Measurements from ENCODE around the gene TPM4.

TPM4 gene

DNA sequence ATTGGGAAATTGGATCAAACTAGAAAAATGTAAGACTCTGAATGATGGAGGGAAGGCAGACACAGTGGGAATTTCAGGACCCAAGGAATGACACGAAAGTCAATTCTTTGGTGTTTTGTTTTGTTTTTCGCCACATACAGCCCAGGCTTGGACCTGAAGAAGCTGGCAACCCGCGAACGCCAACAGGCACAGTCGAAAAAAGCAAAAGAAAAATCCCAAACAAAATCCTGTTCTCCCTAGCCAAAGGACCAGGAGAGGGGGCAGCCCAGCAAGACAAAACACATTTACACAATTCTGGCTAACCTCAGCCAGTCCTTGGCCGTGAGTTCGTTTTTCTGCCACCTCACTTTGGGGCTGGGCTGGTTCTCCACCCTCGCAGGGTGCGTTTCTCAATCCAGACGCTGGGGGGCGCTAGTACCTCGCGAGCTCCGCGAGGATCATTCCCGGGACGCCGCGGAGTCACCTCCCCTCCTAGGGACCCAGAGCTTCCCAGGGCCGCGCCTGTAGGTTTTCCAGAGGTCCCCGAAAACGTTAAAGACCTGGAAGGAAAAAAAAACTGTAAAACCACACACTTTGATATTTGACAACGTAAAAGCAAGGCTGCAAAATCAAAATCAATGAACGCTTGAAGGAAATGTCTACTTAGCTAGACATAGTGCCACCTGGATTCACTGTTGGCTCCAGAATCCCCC, 34.9 kb upstream of the TPM4 start:
- DNase-seq (ENCODE audit: low read depth, low spot score) = no peak

DNA sequence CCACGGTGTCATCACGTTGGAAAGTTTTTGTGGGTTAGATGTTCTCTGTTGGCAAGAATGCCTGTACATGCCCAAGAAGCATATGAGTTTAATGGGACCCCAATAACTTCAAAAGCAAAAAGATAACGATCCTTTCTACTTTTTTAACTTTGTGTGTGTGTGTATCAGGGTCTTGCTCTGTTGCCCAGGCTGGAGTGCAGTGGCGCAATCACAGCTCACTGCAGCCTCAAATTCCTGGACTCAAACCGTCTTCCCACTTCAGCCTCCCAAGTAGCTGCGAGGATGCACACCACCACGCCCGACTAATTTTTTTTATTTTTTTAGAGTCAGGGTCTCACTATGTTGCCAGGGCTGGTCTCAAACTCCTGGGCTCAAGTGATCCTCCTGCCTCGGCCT, 34.3 kb upstream of the TPM4 start:
- DNase-seq (ENCODE audit: low read depth, low spot score) = no peak

DNA sequence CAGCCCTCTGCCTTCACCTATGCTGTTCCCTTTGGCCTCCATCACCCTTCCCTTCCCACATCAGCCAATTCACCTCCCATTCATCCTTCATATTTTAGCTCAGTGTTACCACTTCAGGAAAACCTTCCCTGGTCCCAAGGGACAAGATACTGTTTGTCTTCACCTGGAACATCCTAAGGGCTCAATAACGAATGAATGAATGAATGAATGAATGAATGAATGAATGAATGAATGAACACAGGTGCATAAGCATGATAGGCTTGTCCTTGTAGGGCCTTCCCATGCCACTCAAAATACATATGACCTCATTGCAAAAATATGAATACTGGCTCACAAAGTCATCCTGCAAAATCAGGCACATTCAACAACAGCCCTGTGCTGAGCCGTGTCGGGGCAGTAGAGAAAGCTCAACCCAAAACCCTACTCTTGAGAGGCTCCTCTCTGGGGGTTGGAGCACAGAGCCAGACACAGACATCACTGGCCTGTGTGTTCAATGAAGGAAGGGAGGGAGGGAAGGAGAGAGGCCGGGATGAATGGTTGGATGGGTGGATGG, 33.7 kb upstream of the TPM4 start:
- no peak for DNase-seq (ENCODE audit: low read depth, low spot score)

DNA sequence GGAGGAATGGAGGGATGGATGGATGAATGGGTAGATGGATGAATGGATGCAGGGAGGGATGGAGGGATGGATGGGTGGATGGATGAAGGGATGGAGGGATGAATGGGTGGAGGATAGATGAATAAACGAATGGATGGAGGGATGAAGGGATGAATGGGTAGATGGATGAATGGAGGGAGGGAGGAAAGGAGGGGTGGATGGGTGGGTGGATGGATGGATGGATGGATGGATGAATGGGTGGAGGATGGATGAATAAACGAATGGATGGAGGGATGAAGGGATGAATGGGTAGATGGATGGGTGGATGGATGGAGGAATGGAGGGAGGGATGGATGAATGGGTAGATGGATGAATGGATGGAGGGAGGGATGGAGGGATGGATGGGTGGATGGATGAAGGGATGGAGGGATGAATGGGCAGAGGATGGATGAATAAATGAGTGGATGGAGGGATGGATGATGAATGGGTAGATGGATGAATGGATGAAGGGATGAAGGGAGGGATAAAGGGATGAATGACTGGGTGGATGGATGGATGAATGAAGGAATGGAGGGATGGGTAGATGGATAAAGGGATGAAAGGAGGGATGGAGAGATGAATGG, 33.0 kb upstream of the TPM4 start:
- DNase-seq (ENCODE audit: low read depth, low spot score) = no peak

DNA sequence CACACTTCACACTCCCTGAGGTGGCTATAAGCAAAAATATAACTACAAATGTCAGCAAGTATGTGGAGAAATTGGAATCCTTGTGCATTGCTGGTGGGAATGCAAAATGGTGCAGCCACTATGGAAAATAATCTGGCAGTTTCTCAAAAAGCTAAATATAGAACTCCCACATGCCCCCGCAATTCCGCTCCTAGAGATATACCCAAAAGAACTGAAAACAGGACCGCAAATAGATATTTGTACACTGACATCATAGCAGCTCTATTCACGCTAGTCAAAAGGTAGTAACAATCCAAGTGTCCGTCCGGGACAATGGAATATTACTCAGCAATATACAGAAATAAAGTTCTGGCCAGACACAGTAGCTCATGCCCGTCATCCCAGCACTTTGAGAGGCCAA, 31.5 kb upstream of the TPM4 start:
- no peak for DNase-seq (ENCODE audit: low read depth, low spot score)

DNA sequence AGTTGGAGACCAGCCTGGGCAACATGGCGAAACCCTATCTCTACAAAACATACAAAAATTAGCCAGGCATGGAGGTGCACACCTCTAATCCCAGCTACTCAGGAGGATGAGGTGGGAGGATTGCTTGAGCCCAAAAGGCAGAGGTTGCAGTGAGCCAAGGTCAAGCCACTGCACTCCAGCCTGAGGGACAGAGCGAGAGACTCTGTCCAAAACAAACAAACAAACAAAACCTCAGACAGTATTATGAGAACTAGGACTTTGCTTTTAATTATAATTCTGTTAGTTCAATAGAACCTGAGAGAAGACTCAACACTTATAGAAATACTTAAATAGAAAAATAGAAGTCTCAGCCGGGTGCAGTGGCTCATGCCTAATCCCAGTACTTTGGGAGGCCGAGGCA, 31.1 kb upstream of the TPM4 start:
- no peak for DNase-seq (ENCODE audit: low read depth, low spot score)

DNA sequence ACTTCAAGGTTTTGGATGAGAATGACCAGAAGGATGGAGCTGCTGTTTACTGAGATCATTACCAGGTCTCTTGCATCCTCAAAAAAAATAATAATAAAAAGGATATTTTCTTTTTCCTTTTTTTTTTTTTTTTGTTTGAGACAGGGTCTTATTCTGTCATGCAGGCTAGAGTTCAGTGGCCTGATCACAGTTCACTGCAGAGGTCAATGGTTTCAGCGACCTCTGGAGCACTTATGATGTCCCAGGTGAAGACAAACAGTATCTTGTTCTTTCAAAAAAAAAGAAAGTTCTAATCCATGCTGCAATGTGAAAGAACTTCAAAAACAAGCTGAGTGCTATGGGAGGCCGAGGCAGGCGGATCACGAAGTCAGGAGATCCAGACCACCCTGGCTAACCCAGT, 30.4 kb upstream of the TPM4 start:
- DNase-seq (ENCODE audit: low read depth, low spot score) = no peak

DNA sequence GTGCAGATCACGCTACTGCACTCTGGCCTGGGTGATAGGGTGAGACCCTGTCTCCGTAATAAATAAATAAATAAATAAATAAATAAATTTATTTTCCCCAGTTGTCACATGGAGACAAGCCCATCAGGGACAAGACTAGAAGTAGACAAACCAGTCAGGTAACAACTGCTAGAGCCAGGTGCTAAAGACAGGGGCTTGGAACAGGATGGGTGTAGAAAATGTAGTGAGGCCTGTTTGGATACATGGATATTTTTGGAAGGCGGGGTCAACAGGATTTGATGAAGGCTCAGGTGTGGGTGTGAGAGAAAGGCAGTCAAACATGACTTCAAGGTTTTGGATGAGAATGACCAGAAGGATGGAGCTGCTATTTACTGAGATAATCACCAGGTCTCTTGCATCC, 27.7 kb upstream of the TPM4 start:
- DNase-seq (ENCODE audit: low read depth, low spot score) = no peak

DNA sequence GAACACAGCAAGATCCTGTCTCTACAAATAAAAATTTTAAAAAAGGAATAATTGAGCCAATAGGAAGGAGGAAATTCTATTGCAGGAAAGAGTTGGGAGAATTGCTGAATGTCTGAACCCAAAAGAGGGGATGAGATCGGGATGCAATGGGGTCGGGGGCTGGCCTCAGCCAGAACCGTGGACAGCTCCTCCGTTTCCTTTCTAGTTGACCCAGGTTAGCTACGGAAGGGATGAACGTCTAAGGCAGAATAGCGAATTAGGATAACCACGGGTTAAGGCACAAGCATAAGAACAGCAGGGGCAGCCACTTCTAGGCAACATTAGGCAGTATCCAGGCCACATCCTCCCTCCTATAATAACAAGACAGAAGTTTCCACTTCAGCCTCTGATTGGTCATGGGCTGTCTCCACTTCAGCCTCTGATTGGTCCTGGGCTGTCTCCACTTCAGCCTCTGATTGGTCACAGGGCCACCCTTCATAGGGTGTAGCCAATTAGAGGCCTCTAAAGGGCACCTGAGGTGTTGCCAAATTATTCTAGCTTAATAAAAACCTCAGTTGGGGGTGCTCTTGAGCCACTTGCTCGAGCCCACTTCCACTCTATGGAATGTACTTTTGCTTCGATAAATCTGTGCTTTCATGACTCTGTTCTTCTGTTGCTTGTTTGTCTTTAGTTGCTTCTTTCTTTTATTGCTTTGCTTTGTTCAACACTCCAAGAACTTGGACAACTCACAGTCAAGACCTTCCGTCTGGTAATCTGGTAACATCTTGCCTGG, 24.9 kb upstream of the TPM4 start:
- no peak for DNase-seq (ENCODE audit: low read depth, low spot score)

DNA sequence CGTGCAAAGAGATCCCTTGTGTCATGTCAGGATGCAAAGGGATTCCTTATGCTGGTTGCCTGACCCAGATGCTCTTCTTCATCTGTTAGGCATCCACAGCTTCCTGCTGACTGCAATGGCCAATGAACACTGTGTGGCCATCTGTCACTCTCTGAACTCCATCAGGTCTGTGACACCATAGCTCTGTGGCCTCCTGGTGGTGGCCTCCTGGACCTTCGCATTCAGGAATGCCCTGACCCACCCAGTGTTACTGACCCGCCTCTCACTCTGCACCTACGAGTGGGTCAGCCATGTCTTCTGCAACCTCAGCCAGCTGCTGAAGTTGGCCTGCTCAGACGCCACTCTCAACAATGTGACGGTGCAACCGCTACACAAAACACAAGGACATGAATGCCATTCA, 23.9 kb upstream of the TPM4 start:
- no peak for DNase-seq (ENCODE audit: low read depth, low spot score)

DNA sequence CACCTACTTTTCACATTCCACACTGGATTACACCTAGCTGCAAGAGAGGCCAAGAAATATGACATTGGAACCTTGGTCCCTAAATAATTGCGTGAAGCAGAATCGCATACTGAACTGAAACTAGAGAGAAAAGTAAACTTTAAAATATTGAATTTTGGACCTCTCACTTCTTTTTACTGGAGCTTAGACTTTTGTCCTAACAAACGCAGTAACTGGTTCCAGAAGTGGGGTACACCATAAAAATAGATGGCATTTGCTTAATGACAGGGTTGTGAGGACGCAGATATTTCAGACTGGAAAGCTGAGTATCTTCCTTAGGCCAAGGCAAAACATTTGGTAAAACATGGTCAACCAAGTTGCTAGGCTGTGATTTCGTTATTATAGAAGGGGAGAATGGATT, 19.2 kb upstream of the TPM4 start:
- DNase-seq (ENCODE audit: low read depth, low spot score) = no peak

DNA sequence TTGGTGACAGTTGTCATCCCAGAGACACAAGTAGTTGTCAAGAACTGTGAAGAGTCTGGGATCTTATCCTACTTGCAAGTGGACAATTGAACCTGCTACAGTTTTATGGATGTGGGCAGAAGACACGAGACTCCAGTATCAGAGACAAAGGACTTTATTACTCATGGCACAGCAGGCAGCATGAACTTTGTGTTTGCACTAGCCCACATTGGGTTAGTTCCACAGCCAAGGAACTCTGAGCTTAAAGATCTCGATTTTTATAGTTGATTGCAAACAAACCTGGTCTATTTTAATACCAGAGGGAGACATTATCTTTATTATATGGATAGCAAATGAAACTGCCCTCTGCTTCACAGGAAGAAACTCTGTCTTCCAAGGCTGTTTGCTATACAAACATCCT, 16.0 kb upstream of the TPM4 start:
- no peak for DNase-seq (ENCODE audit: low read depth, low spot score)

DNA sequence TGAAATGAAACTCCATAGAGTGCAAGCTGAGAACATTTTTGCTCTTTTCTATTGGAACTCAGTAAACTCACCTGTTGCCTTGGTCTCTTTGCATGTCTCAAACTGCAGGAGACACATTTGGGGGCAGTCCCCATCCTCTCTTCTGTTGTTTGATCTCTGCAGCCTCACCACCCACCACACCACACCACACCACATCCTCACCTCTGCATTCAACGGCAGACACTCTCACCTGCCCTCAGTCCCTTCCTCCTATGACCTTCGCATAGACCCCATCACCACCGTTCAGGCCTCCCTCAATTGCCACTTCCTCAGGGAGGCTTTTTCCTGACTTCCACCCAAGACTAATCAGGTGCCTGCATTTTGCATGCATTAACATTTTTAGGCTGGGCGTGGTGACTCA, 14.4 kb upstream of the TPM4 start:
- no peak for DNase-seq (ENCODE audit: low read depth, low spot score)

DNA sequence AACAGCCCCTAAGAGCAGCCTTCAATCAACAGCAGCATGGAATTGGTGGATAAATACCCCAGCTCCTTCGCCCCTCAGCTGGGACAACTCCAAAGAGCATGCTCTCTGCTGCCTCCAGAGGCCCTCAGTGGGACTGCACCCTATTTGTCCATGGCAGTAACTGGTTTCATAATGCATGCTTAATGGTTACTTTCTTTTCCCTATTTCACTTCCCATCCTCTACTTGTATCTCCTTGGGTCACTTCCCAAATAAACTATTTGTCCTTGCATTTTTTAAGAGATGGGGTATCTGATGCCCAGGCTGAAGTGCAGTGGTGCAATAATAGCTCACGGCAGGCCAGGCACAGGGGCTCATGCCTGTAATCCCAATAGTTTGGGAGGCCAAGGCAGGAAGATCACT, 13.5 kb upstream of the TPM4 start:
- no peak for DNase-seq (ENCODE audit: low read depth, low spot score)

DNA sequence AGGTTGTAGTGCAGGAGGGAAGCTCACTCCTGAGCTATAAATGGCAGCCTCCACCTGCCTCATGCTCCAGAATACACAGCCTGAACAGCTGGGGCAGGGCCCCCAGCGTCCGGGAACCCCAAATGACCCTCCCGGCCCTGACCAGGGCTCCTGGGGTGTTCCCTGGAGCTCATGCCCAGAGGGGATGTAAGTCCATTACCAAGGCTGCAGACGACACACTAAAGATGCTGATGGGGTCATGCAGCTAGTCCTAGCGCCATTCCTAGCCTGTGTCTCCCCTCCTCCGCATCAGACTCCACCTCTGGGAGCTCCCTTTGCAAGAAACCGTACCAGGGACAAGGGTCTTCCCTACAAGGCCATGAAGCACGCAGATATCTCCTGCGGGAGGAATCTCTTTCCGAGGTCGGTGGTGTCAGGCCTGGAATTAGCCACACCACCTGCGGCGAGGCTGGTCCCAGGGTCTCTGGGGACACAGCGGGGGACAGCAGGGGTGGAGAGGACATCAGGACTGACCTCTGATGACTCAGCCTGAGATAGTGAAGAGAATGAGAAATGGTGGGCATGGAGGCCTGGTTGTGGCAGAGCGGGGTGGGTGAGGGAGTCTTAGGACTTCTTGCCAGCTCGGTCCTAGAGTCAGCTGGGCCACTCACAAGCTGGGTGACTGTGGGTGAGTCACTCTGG, 11.9 kb upstream of the TPM4 start:
- no peak for DNase-seq (ENCODE audit: low read depth, low spot score)

DNA sequence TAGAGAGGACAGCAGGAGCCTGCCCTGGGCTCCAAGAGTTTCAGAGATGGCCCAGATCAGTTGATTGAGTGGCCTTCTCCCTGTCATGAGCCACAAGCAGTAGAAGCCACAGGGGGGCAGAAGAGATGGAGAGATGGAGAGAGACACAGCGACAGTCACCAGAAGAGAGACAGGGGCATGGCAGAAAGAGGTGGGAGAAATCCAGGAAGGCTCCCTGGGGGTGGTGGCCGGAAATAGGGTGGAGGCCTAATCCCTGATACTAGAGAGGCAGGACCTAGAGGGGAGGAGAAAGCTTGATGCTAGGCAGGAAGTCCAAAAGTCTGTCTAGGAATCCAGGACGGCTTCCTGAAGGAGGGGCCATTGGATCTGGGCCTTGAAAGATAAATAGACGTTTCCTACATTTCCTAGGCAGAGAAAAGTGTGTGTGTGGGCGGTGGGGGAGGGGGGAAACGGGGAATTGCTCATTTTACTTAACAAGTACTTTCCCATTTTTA, 9.6 kb upstream of the TPM4 start:
- DNase-seq (ENCODE audit: low read depth, low spot score) = no peak

DNA sequence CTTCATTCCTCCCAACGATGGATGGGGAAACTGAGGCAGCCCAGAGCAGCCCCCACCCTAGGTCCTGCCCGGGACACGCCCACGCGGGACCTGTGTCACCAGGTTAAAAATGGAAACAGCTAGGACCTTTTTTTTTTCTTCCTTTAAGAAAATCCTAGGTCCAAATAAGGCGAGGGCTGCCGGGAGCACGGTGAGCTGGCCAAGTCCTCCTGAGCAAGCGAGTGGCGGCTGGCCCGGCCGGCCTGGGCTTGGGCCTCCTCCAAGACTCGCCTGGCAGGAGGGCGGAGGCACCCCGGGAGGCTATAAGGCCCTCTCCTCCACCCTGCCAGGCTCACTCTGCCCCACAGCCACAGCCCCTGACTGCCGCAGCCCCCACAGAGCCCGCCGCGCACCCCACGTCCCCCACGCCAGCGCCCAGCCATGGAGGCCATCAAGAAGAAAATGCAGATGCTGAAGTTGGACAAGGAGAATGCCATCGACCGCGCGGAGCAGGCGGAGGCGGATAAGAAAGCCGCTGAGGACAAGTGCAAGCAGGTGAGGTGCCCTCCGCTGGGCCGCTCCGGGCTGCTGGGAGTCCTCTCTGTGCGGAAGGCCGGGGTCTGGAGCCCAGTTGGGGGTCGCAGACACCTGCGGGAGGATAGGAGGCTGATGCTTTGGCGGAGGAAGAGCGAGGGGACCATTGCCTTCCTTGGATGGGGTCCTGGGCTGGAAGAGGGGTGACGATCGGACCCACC, 8.9 kb upstream of the TPM4 start:
- DNase-seq (ENCODE audit: low read depth, low spot score) = no peak

DNA sequence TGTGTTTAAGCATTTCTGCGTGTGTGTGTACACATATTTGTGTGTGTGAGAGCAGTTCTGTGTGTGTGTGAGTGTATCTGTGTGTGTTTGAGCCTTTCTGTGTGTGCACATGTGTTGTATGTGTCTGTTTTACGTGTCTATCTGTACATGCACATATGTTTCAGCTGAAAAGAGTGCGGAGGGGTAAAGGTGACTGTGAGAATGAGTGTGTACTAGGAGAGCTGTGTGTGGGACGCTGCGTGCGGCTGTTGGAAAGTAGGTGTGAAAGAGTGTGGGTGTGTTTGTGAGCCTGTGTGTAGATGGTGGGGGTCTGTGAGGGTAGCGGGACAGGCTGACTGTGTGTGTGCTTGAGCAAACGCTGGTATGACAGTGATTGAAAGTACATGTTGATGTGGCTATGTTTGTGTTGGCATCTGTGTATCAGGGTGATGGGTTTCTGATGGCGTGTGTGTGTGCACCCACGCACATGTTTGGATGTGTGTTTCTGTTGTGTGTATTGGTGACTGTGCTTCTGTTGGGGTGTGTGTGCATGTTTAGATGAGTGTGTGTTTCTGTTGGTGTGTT, 7.5 kb upstream of the TPM4 start:
- no peak for DNase-seq (ENCODE audit: low read depth, low spot score)

DNA sequence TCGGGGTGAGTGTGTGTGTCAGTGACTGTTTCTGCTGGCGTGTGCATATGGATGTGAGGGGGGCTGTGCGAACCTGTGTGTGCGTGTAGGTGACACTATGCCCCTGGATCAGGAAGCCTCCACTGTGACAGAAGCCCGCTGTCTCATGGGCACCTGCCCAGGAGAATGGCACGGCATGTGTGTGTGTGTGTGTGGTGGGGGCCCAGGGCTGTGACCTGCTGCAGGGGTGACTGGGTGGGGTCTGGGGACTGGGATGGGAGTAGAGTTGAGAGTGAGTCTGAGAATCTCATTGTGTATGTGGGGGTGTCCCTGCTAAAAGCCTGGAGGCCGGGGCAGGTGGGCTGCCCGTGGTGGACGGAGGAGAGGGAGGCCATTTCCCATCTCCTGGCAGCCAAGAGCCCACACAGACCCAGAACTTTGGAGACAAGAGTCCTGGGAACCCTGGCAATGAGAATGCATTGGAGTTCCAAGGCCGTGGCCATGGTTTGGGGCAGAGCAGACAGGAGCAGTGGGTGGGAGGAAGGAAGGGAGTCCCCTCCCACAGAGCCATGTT, 6.4 kb upstream of the TPM4 start:
- no peak for DNase-seq (ENCODE audit: low read depth, low spot score)

DNA sequence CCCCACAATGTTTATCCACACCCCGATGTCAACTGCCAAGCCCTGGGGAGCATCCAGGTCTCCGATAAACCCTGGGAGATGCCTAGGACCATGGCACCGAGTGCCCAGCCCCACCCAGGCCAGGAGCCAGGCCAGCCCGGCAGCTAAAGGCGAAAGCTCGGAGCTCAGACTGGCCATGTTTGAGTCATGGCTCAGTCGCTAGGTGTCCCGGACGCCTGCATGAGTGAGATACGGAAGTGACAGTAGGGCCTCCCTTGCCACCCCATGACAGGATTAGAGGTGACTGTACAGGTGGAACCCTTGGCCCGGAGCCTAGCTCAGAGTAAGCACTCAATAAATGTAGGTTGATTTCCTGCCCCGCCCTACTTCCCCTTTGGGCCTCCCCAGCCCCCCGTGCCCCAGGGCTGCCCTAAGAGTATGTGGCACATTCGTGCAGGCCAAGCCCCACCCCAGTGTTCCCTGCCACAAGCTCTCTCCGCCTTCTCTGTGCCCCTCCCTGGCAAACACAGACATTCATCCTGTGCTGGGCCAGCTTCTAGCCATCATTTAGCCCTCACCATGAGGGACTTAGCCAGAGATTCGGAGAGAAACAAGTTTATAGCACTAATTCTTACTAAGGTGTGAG, 5.8 kb upstream of the TPM4 start:
- no peak for DNase-seq (ENCODE audit: low read depth, low spot score)
